Measurements from ENCODE around the gene SLC66A1. TPM values are rescaled to one million over a fixed set of nuclear protein-coding genes. Genes with fewer than 3 reads are reported as not detected.

The SLC66A1 gene
- total and polyA plus RNA-seq, 9 of the 15 experiments (the other 6 are each of a cell fraction or from before 2014, with no cell fraction given): 1.2 to 40.8 (median 18.6) TPM

GRCh38 chr1:19370453-19371170, 58.5 kb downstream of the SLC66A1 start:
- peaks cover 17% of the 10 kb centered on the region; the same call in 1 of the 3 replicates for H3K36me3 ChIP-seq (ENCODE audit: control insufficient read depth, insufficient read depth, low read length)
- no peak overlapping the region for H3K4me3 ChIP-seq
- intact Hi-C loops (cut with micrococcal nuclease): no loop called here
- ChIA-PET CTCF (ENCODE audit: low intra/inter-chr PET ratio) (no interaction called here), POLR2A (no interaction called here)
- H3K79me2 ChIP-seq (ENCODE audit: control insufficient read depth, insufficient read depth, low read length): no peaks in the 10 kb centered on the region
- WGBS (ENCODE audit: insufficient coverage, low coverage, missing lambda C conversion rate): 67% methylated on average over 13 of the region's 13 CpGs
- H4K20me1 ChIP-seq (replicated peaks; ENCODE audit: control insufficient read depth, insufficient read depth, low read length): peaks cover 12% of the 10 kb centered on the region
- H3K9me1 ChIP-seq (ENCODE audit: control insufficient read depth, insufficient read depth, low read length): no peaks in the 10 kb centered on the region
- no peak overlapping the region for H2AFZ ChIP-seq (ENCODE audit: low read depth, low read length)
- H3K4me2 ChIP-seq (ENCODE audit: insufficient read depth, low read length): no peak overlapping the region
- TF ChIP-seq MAX (CRISPR knock-in tag; IDR thresholded peaks at IDR 0.05): peak; percentile 12; the same call in 1 of the 2 replicates
- TF ChIP-seq HNRNPH1 (optimal IDR thresholded peaks at IDR 0.05; ENCODE audit: low read depth, low read length): no peak
- no peak for TF ChIP-seq ZBTB9 (CRISPR knock-in tag; IDR thresholded peaks at IDR 0.05)
- TF ChIP-seq BRCA1 (IDR thresholded peaks at IDR 0.05): no peak
- TF ChIP-seq BRCA1 (CRISPR knock-in tag; IDR thresholded peaks at IDR 0.05): no peak
- no TSS peak for BruUV-seq (replicated peaks)
- in situ Hi-C loops (cut with MboI): no loop called here
- no peak for FAIRE-seq
- peak overlapping the region in 1 of 2 experiments; percentile 42; a peak in 1 of 4 replicates for H3K9ac ChIP-seq (ENCODE audit: insufficient read depth in 1 of 2, low read depth in 2 of 2, low read length in 2 of 2)
- H3K27me3 ChIP-seq (ENCODE audit: control insufficient read depth in 2 of 2, insufficient read depth in 2 of 2, low read length in 2 of 2): no peaks in the 10 kb centered on the region
- H3K27ac ChIP-seq (ENCODE audit: extremely low read depth, low read depth, low read length): no peak overlapping the region
- no peaks in the 10 kb centered on the region for H3K9me3 ChIP-seq (replicated peaks; ENCODE audit: control insufficient read depth, insufficient read depth, low read depth, low read length)
- peaks cover 0 to 11% of the 10 kb centered on the region in 2 experiments; a peak in 2 of 5 replicates for H3K4me1 ChIP-seq (replicated peaks in 1 of 2; ENCODE audit: control insufficient read depth in 2 of 2, insufficient read depth in 2 of 2, low read length in 2 of 2)
- DNase-seq (ENCODE audit: extremely low read depth in 1 of 4, low spot score in 3 of 4): no peak
- no peak for ATAC-seq

All from K562 (cell line).